Head of caudate nucleus (tissue), 42 donors: ENCODE results near the gene NCS1.
"Not testable (repeated sequence)": the region's sequence is repeated elsewhere in the genome, so short reads cannot be mapped to it uniquely, and the experiment has no call there.

Experiments
- DNase-seq, 42 donors: peaks; one replicate each; pipeline versions ENCODE4 v3.0.0 to v3.0.0-alpha.2; 2020 to 2021; ENCODE audit warnings: mixed read lengths in 7 of 42
- intact Hi-C: fragments of 100-400 bp; cut with DNase I; formaldehyde crosslinking; loops from one replicate; pipeline ENCODE4 v1.15.0; 2022

The NCS1 gene

GRCh38 chr9:130243015-130243881 lies 71.0 kb downstream of the NCS1 start:
- peak; percentile 42 to 92 (median 80) for DNase-seq
- intact Hi-C loops: no loop called here

GRCh38 chr9:130243882-130244170 lies 71.6 kb downstream of the NCS1 start:
- peak in 1 of 42 donors; percentile 26 for DNase-seq
- intact Hi-C loops: no loop called here

GRCh38 chr9:130244548-130245165 lies 72.5 kb downstream of the NCS1 start:
- intact Hi-C loops: no loop called here
- DNase-seq: peak in 1 of 42 donors; percentile 19

- peak in 1 of 42 donors; percentile 26 for DNase-seq
- intact Hi-C loops: no loop called here
Observed at GRCh38 chr9:130245474-130245873, 73.3 kb downstream of the NCS1 start.

- no peak for DNase-seq
- intact Hi-C loops: no loop called here
Observed at GRCh38 chr9:130246126-130246525, 73.9 kb downstream of the NCS1 start.

GRCh38 chr9:130254747-130255630 lies 82.8 kb downstream of the NCS1 start:
- peak in 2 of 42 donors; percentile 27 to 28 for DNase-seq
- intact Hi-C loops: no loop called here

- no peak for DNase-seq
- intact Hi-C loops: no loop called here
Observed at GRCh38 chr9:130255631-130256134, 83.5 kb downstream of the NCS1 start.

- no peak for DNase-seq
- intact Hi-C loops: no loop called here
Observed at GRCh38 chr9:130256644-130257043, 84.4 kb downstream of the NCS1 start.

- intact Hi-C loops: not testable (repeated sequence)
- DNase-seq: peak in 2 of 42 donors; percentile 7 to 21
Observed at GRCh38 chr9:130258137-130258536, 85.9 kb downstream of the NCS1 start.

GRCh38 chr9:130259044-130259443 lies 86.8 kb downstream of the NCS1 start:
- intact Hi-C loops: no loop called here
- peak in 1 of 42 donors; percentile 1 for DNase-seq

- intact Hi-C loops: no loop called here
Observed at GRCh38 chr9:130260816-130261765, 88.9 kb downstream of the NCS1 start.

GRCh38 chr9:130262061-130262745 lies 90.0 kb downstream of the NCS1 start:
- peak in 2 of 42 donors; percentile 15 to 29 for DNase-seq
- intact Hi-C loops: no loop called here

More at GRCh38 chr9:130260816-130261765, 88.9 kb downstream of the NCS1 start:
- peak in 3 of 42 donors; percentile 1 to 34 (median 18) for DNase-seq

- peak in 2 of 42 donors; percentile 1 to 7 for DNase-seq
- intact Hi-C loops: no loop called here
Observed at GRCh38 chr9:130262771-130263170, 90.6 kb downstream of the NCS1 start.

GRCh38 chr9:130263601-130264413 lies 91.6 kb downstream of the NCS1 start:
- intact Hi-C loops: no loop called here
- peak in 2 of 42 donors; percentile 3 to 16 for DNase-seq

GRCh38 chr9:130264414-130265350 lies 92.5 kb downstream of the NCS1 start:
- intact Hi-C loops: no loop called here
- peak in 1 of 42 donors; percentile 8 for DNase-seq
